Psoas muscle (tissue), 8 donors: ENCODE results near the gene STX4. TPM values are rescaled to one million over a fixed set of nuclear protein-coding genes. Genes with fewer than 3 reads are reported as not detected.

Experiments used
- ATAC-seq, 4 donors: fragments of 200-7000 bp; cut with Tn5 transposase; one replicate each; pipeline ENCODE4 v1.9.1; 2020; ENCODE audit warnings: moderate library complexity in 3 of 4, mild to moderate bottlenecking in 2 of 4
- DNase-seq, 2 donors: peaks; one replicate each; pipeline ENCODE4 v3.0.0-alpha.2; 2020
- H3K27ac ChIP-seq: fragments of 200-600 bp; one replicate; pipeline ENCODE4 v1.8.0; 2022
- H3K27me3 ChIP-seq, 3 donors: fragments of 200-600 bp in 1 of 3; one replicate each; pipeline versions ENCODE4 v1.6.1 to v1.8.0; 2013 to 2022; ENCODE audit warnings: low read length in 2 of 3, mild to moderate bottlenecking in 2 of 3, moderate library complexity in 1 of 3; ENCODE audit not compliant: insufficient read depth in 3 of 3
- H3K36me3 ChIP-seq, 2 donors: fragments of 200-600 bp in 1 of 2; one replicate each; pipeline versions ENCODE4 v1.6.1 to v1.8.0; 2013 to 2022; ENCODE audit warnings: low read depth in 1 of 2, mild to moderate bottlenecking in 1 of 2, moderate library complexity in 1 of 2; ENCODE audit not compliant: insufficient read depth in 1 of 2
- H3K4me1 ChIP-seq: fragments of 200-600 bp; one replicate; pipeline ENCODE4 v1.8.0; 2022
- H3K4me3 ChIP-seq: fragments of 200-600 bp; one replicate; pipeline ENCODE4 v1.8.0; 2022; ENCODE audit warnings: mild to moderate bottlenecking
- H3K9me3 ChIP-seq: fragments of 200-600 bp; one replicate; pipeline ENCODE4 v1.8.0; 2022
- WGBS, 3 donors: extraction: QIAGEN DNeasy Blood & Tissue Kit; methylation state at CpG; one replicate each; pipeline versions ENCODE4 v1.1.6 to v1.1.7; 2013; 5-methylcytosine and 5-hydroxymethylcytosine counted together
- intact Hi-C, 2 donors: fragments of 100-400 bp; cut with DNase I; formaldehyde crosslinking; loops; one replicate each; pipeline versions ENCODE4 v1.11.0 to v1.14.2; 2022
- long read RNA-seq, 2 donors: library from polyadenylated mRNA; unstranded; transcript quantifications; one replicate each; pipeline ENCODE4 v2.0.0, GENCODE V29; 2021
- polyA plus RNA-seq, 3 donors: library from polyadenylated mRNA; stranded (reverse); fragments of 200-250 nt; gene quantifications; one replicate each; pipeline ENCODE4 v1.2.3, GENCODE V29; 2013
- total RNA-seq, 4 donors: library from RNA; stranded (reverse); fragmentation: NEBNext Ultra II Directional in 2 of 4; extraction: Animal tissue kit (Norgen Biotek cat#: 25700) in 2 of 4; gene quantifications; one replicate each; pipeline versions ENCODE4 v1.2.1 to v1.2.4, GENCODE V29; 2021 to 2023
- TF ChIP-seq, protein P1 (sequence below): fragments of 200-600 bp; IDR thresholded peaks from one replicate; pipeline ENCODE4 v1.8.0; 2022; ENCODE audit warnings: antibody characterized with exemption
- donor health status: healthy with polysubstance abuse.
- donor health status: DM: no; HTN: no; CAD: no; lungs with moderate emphysema.
- donor health status: Bipolar disorder and iron deficiency.
- donor health status: healthy.
- donor health status: DM: yes; HTN: yes; CAD: no.
- donor health status: DM: no; HTN: no; CAD: no.
- donor health status: DM: no; HTN: no; CAD: no.
- donor health status: DM: yes; HTN: yes; CAD: no.

The STX4 gene, protein sequence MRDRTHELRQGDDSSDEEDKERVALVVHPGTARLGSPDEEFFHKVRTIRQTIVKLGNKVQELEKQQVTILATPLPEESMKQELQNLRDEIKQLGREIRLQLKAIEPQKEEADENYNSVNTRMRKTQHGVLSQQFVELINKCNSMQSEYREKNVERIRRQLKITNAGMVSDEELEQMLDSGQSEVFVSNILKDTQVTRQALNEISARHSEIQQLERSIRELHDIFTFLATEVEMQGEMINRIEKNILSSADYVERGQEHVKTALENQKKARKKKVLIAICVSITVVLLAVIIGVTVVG
- total RNA-seq (10 to 100 TPM; 47.6 to 57.8 (median 51.6) TPM), polyA plus RNA-seq (100 to 1,000 TPM in 1 of 3 donors, 10 to 100 TPM in 2; 61.8 to 123 (median 83.3) TPM)
- long read RNA-seq, donor 1, transcript STX4-201 (11 exons, 1,481 nt), result major isoform, 19 of 30 reads
- long read RNA-seq, donor 1, partial matches to known transcripts, result 3 of 30 reads
- long read RNA-seq, donor 1, other reads (novel, unspliced or antisense), result 7 of 30 reads
- long read RNA-seq, donor 2, transcript STX4-201 (11 exons, 1,481 nt), result major isoform, 38 of 55 reads
- long read RNA-seq, donor 2, partial matches to known transcripts, result 0 of 55 reads
- long read RNA-seq, donor 2, other reads (novel, unspliced or antisense), result 15 of 55 reads

DNA sequence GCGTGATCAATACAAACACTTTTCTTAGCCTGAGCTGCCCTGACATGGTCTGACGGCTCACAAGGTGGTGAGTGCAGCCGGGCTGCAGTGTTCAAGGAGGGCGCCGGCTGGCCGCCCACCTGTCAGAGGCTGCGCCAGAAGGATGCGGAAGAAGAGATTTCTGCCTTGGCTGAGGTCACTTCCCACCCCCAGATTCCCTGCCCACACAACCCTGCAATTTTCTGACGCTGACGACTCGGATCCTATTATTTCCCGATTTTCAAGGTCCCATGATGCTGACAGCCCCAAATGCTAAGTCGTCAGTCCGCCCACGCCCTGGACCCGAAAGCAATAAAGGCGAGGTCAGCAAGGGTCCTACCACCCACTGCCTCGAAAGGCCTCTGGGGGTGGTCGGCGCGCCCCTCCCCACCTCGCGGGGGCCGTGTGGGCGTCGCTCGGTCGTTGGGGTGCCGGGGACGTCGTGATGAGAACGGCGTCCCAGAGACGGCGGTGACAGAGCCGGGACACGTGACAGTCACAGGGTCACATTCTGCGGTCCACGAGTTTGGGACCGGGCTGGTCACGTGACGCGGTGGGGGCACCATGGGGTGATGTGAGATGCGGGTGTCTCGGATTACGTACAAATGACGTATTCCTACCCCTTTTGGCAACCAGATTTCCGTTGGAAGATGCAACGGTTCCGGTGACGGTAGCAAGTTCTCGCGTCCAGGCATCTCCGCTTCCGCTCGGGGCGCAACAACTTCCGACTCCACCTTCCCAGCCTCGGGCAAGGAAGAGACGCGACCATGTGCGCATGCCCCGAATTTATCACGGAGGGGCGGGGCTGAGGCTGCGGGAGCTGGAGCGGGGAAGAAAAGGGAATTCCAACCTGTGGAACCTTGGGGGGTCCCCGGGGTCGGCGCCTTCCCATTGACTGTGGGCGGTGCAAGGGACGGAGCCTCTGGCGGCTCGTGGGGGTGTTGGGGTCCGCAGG, at the start of gene STX4:
Gene STX4, plus strand, starts transcription at position 823 of the 973 bp plus-strand sequence. CDS start 248 bp downstream, outside the sequence.
- WGBS, 3 donors, result 1% methylated on average over 71 to 75 of the region's 75 CpGs
- ATAC-seq (peak; percentile 91 to 96 (median 94)), DNase-seq (peak; percentile 98 to 99)
- intact Hi-C loops, result loop anchor here (2.0 to 5.0 kb wide), 2 partner anchors 36 to 40 kb away; no protein-coding TSS in a partner anchor
- H3K27me3 ChIP-seq, result no peaks in the 10 kb centered on the region
- no peaks in the 10 kb centered on the region for H3K9me3 ChIP-seq
- peaks cover 3 to 36% of the 10 kb centered on the region in 2 donors for H3K36me3 ChIP-seq
- H3K27ac ChIP-seq, result peak within 1 kb of the TSS; percentile 96
- H3K4me3 ChIP-seq, result peak within 1 kb of the TSS; percentile 85
- peaks cover 10% of the 10 kb centered on the region for H3K4me1 ChIP-seq
- TF ChIP-seq, protein P1, sequence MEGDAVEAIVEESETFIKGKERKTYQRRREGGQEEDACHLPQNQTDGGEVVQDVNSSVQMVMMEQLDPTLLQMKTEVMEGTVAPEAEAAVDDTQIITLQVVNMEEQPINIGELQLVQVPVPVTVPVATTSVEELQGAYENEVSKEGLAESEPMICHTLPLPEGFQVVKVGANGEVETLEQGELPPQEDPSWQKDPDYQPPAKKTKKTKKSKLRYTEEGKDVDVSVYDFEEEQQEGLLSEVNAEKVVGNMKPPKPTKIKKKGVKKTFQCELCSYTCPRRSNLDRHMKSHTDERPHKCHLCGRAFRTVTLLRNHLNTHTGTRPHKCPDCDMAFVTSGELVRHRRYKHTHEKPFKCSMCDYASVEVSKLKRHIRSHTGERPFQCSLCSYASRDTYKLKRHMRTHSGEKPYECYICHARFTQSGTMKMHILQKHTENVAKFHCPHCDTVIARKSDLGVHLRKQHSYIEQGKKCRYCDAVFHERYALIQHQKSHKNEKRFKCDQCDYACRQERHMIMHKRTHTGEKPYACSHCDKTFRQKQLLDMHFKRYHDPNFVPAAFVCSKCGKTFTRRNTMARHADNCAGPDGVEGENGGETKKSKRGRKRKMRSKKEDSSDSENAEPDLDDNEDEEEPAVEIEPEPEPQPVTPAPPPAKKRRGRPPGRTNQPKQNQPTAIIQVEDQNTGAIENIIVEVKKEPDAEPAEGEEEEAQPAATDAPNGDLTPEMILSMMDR, result no peak

DNA sequence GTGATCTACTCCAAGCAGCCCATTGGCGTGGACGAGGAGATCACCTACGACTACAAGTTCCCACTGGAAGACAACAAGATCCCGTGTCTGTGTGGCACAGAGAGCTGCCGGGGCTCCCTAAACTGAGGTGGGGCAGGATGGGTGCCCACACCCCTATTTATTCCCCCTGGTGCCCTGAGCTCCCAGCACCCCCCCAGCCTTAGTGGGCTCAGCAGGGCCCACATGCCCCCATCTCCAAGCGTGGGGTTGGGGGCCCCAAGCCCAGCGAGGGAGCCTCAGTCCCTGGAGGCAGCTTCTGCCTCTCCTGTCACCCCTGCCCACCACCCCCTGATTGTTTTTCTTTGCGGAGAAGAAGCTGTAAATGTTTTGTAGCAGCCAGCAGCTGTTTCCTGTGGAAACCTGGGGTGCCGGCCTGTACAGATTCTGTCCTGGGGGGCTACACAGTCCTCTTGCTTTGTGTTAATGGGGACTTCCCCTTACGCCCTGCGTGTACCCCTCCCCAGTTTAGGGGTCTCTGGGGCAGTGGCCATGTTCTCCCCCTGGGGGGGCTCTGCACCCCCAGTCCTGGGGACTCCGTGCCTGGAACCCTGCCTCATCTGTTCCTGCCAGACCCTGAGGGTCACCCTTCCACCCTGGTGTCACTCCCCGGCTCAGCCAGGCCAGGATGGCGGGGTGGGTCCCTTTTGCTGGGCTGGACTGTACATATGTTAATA, 49.3 kb upstream of the STX4 start:
- TF ChIP-seq, protein P1, result no peak
- Histone ChIP-seq H3K4me3 (no peak overlapping the region), H3K27me3 (no peaks in the 10 kb centered on the region), H3K36me3 (peaks cover 0 to 56% of the 10 kb centered on the region in 2 donors), H3K27ac (no peak overlapping the region), H3K9me3 (no peaks in the 10 kb centered on the region), H3K4me1 (peaks cover 10% of the 10 kb centered on the region)
- ATAC-seq (peak in 1 of 4 donors; percentile 1), DNase-seq (no peak)
- WGBS, 3 donors, result 79 to 84% (median 81%) methylated on average over 14 of the region's 14 CpGs
- intact Hi-C loops, result loop anchor here (2.0 to 10.0 kb wide), 6 partner anchors 111 to 883 kb away; partner anchors contain the start of genes VKORC1 (in 1 of the 2) and ZNF843 (in 1 of the 2)

DNA sequence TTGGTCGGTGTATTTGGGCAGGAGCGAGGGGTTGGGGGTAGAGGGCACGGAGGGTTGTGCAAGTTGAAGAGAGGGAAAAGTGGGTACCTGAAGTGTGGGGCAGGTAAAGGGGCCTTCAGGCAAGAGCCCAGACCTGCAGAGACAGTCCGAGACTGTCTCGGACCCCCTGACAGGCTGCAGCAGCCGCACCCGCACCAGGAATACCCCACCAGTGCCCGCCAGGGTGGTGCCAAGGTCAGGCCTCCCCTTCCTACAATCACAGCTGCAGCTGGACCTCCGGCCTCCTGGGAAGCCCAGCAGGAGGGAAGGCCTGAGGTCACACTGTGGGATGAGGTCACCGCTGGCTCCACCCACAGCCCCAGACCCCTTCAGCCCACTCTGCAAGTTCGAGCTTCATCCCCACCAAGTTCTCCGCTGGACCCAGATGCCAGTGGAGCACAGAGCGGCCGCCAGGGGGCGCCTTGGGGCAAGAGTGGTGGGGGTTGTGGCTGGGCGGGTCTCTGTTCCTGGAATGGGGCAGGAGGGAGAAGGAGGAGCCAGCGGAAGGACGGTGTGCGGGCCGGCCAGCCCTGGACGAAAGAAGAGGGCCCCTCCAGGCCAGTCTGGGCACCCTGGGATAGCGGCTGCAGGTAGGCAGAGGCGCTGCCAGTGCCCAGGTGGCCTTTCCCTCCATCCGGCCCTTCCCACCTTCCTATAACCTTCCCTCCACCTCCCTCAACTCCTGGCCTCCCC, 48.5 kb upstream of the STX4 start, which contains the start of gene HSD3B7:
Gene HSD3B7, plus strand, starts transcription at position 539 of the 732 bp plus-strand sequence. CDS start 452 bp downstream, outside the sequence.
- peak within 1 kb of the TSS; percentile 67 for H3K27ac ChIP-seq
- H3K9me3 ChIP-seq, result no peaks in the 10 kb centered on the region
- peaks cover 0 to 48% of the 10 kb centered on the region in 2 donors for H3K36me3 ChIP-seq
- peak within 1 kb of the TSS; percentile 67 for H3K4me3 ChIP-seq
- DNase-seq (peak; percentile 92 to 94), ATAC-seq (peak; percentile 88 to 95 (median 90))
- intact Hi-C loops, result loop anchor here (2.0 to 10.0 kb wide), 8 partner anchors 110 to 882 kb away; partner anchors contain the start of genes ZNF843 (in 2 of the 2) and VKORC1 (in 1 of the 2)
- TF ChIP-seq, protein P1, result peak; percentile 97
- 23 to 38% (median 23%) methylated on average over 17 to 24 of the region's 24 CpGs for WGBS, 3 donors
- no peaks in the 10 kb centered on the region for H3K27me3 ChIP-seq
- H3K4me1 ChIP-seq, result peaks cover 10% of the 10 kb centered on the region
